Suppressor macrophage (primary cell): ENCODE results near the gene RIMS1.

Experiments
- DNase-seq, 4 experiments: peaks; one replicate each; pipeline ENCODE4 v3.0.0-alpha.2; 2020 to 2022
- total RNA-seq, 17 experiments: gene quantifications; one replicate each; lab custom pipeline; 2026; ENCODE audit warnings: mixed read lengths in 6 of 17, inconsistent platforms in 3 of 17; lab: John Stamatoyannopoulos, UW

RIMS1 gene
- 0 to 6.3 (median 0) reads per million in 17 experiments for total RNA-seq

- DNase-seq, result no peak
These were observed at the start of gene RIMS1 for GRCh38 chr6:71886184-71887005. Gene RIMS1, plus strand, starts transcription at chr6:71886550. Its CDS starts 474 bp downstream, at chr6:71887024.

GRCh38 chr6:71851214-71851613, 35.1 kb upstream of the RIMS1 start:
- DNase-seq, result no peak

- no peak for DNase-seq
These were observed 33.4 kb upstream of the RIMS1 start for GRCh38 chr6:71852948-71853347.

GRCh38 chr6:71855406-71855805, 30.9 kb upstream of the RIMS1 start:
- DNase-seq, result no peak

GRCh38 chr6:71879016-71879415, 7.3 kb upstream of the RIMS1 start:
- no peak for DNase-seq

GRCh38 chr6:71887006-71887743, 825 bp downstream of the RIMS1 start:
- no peak for DNase-seq

GRCh38 chr6:71887744-71888230, 1.4 kb downstream of the RIMS1 start:
- DNase-seq, result no peak

- no peak for DNase-seq
These were observed 2.5 kb downstream of the RIMS1 start for GRCh38 chr6:71888756-71889340.

GRCh38 chr6:71889366-71889765, 3.0 kb downstream of the RIMS1 start:
- DNase-seq, result no peak

GRCh38 chr6:71892641-71893040, 6.3 kb downstream of the RIMS1 start:
- DNase-seq, result no peak

GRCh38 chr6:71900642-71901041, 14.3 kb downstream of the RIMS1 start:
- no peak for DNase-seq

- no peak for DNase-seq
These were observed 15.9 kb downstream of the RIMS1 start for GRCh38 chr6:71902261-71902660.

GRCh38 chr6:71906813-71907212, 20.5 kb downstream of the RIMS1 start:
- DNase-seq, result no peak

GRCh38 chr6:71908162-71908765, 21.9 kb downstream of the RIMS1 start:
- DNase-seq, result no peak

GRCh38 chr6:71913444-71914234, 27.3 kb downstream of the RIMS1 start:
- DNase-seq, result peak in 2 of 4 experiments; percentile 1

GRCh38 chr6:71929047-71929446, 42.7 kb downstream of the RIMS1 start:
- DNase-seq, result no peak

- DNase-seq, result no peak
These were observed 47.5 kb downstream of the RIMS1 start for GRCh38 chr6:71933881-71934280.

GRCh38 chr6:71965404-71965803, 79.1 kb downstream of the RIMS1 start:
- no peak for DNase-seq

- DNase-seq, result no peak
These were observed 81.1 kb downstream of the RIMS1 start for GRCh38 chr6:71967436-71967835.

- DNase-seq, result peak in 2 of 4 experiments; percentile 1 to 20
These were observed 91.5 kb downstream of the RIMS1 start for GRCh38 chr6:71977884-71978283.

- no peak for DNase-seq
These were observed 93.6 kb downstream of the RIMS1 start for GRCh38 chr6:71979911-71980310.

GRCh38 chr6:71982389-71982788, 96.0 kb downstream of the RIMS1 start:
- DNase-seq, result no peak
